Fibroblast of villous mesenchyme (primary cell): Measurements from ENCODE around the gene NRROS. TPM values are rescaled to one million over a fixed set of nuclear protein-coding genes. Genes with fewer than 3 reads are reported as not detected.

Source experiments
- DNase-seq: peaks from one replicate; pipeline ENCODE4 v3.0.0-alpha.2; 2010; ENCODE audit warnings: low read depth
- H3K4me3 ChIP-seq: 2 replicates; pipeline ENCODE4 v1.5.1; 2011; ENCODE audit warnings: low read depth, mild to moderate bottlenecking, low read length
- CTCF ChIP-seq: IDR thresholded peaks from 2 replicates; pipeline ENCODE4 v1.5.1; 2012; ENCODE audit warnings: low read depth, mild to moderate bottlenecking, low read length; ENCODE audit not compliant: insufficient read depth
- total RNA-seq: library from RNA; depleted of rRNA; stranded (reverse); fragments of >200 nt; gene quantifications from 2 replicates; pipeline ENCODE4 v1.2.3, GENCODE V29; 2012

The NRROS gene
- total RNA-seq, 1 donor = under 0.01 TPM

DNA sequence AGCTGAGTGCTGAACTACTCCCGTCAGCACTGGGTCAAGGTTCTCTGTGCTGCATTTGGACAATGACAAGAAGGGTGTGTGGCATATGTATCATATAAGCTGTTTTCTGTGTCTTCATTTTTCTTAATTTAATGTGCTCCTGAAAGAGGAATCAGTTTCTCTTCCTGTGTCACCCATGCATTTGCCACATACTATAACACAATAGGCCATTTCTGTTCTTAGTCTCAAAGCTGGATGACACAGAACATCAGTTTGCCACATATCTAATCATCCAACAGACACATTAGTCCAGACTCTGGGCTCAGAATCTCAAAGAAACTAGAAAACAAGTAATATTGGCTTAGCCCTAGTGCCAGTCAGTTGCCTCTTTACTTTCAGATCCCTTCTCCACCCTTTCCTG, 38.4 kb downstream of the NRROS start:
- no peak overlapping the region for H3K4me3 ChIP-seq
- TF ChIP-seq CTCF = no peak
- DNase-seq = no peak

GRCh38 chr3:196684548-196685407, 45.3 kb downstream of the NRROS start:
- peak; percentile 59 for DNase-seq
- peak; percentile 85 for TF ChIP-seq CTCF
- H3K4me3 ChIP-seq = no peak overlapping the region

- H3K4me3 ChIP-seq = no peak overlapping the region
- DNase-seq = no peak
- no peak for TF ChIP-seq CTCF
Observed at GRCh38 chr3:196686436-196686835, 46.9 kb downstream of the NRROS start.

- peak; percentile 89 for DNase-seq
- H3K4me3 ChIP-seq = no peak overlapping the region
Observed at GRCh38 chr3:196688349-196688748, 48.9 kb downstream of the NRROS start.

GRCh38 chr3:196689941-196690660, 50.6 kb downstream of the NRROS start:
- TF ChIP-seq CTCF = no peak
- DNase-seq = no peak
- H3K4me3 ChIP-seq = no peak overlapping the region

More at GRCh38 chr3:196688349-196688748, 48.9 kb downstream of the NRROS start:
- no peak for TF ChIP-seq CTCF

GRCh38 chr3:196691386-196691785, 51.9 kb downstream of the NRROS start:
- DNase-seq = no peak
- no peak for TF ChIP-seq CTCF
- no peak overlapping the region for H3K4me3 ChIP-seq
